Neural crest cell (in vitro differentiated cells): Measurements from ENCODE around the gene CTDSPL. TPM values are rescaled to one million over a fixed set of nuclear protein-coding genes. Genes with fewer than 3 reads are reported as not detected.

ENCODE experiments used
- DNase-seq: peaks from one replicate; pipeline ENCODE4 v3.0.0; 2021; ENCODE audit warnings: low read depth, mixed read lengths, low spot score
- H3K27ac Mint-ChIP-seq: one replicate; pipeline ENCODE4 v1.8.0; 2021; ENCODE audit warnings: mild to moderate bottlenecking, mixed read lengths; ENCODE audit not compliant: unreplicated experiment
- H3K27me3 Mint-ChIP-seq: 2 replicates; pipeline ENCODE4 v1.8.0; 2021; ENCODE audit warnings: low read depth, mild to moderate bottlenecking, mixed read lengths
- H3K36me3 Mint-ChIP-seq: 2 replicates; pipeline ENCODE4 v1.8.0; 2021; ENCODE audit warnings: low read depth, mild to moderate bottlenecking, mixed read lengths
- H3K4me1 Mint-ChIP-seq: 2 replicates; pipeline ENCODE4 v1.8.0; 2021; ENCODE audit warnings: mixed read lengths
- H3K4me3 Mint-ChIP-seq: one replicate; pipeline ENCODE4 v1.8.0; 2021; ENCODE audit warnings: mild to moderate bottlenecking, mixed read lengths
- H3K9me3 Mint-ChIP-seq: 2 replicates; pipeline ENCODE4 v1.8.0; 2021; ENCODE audit warnings: mixed read lengths
- total RNA-seq: library from RNA; stranded (reverse); gene quantifications from 2 replicates; pipeline ENCODE4 v1.2.1, GENCODE V29; 2021
- TF ChIP-seq, protein P1 (sequence below): fragments of 200-600 bp; sonication (generic); conservative IDR thresholded peaks from 2 replicates; pipeline ENCODE4 v1.5.0; 2021; ENCODE audit warnings: antibody characterized with exemption, mild to moderate bottlenecking

The CTDSPL gene
- total RNA-seq, 1 donor from 2014 or later = 42.2 TPM

DNA sequence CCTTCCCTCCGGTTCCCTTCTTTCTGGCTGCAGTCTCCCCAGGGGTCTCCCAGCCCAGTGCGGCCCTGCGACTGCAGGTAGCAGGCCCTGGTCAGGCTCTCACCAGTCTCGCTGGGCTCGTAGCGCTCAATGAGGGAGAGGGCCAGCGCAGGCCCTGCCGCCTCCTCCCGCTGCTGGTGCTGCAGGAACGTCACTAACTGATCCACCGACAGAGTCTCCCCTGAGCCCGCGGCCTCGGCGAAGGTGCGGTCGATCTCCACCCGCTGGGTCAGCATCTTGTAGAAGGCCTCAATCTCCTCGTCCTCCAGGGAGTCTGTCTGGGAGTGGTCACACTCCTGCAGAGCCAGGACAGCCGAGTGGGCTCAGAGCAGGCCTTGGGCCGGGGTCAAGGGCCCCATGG, 149.4 kb downstream of the CTDSPL start:
- no peaks in the 10 kb centered on the region for H3K27me3 Mint-ChIP-seq
- H3K4me1 Mint-ChIP-seq = no peaks in the 10 kb centered on the region
- H3K36me3 Mint-ChIP-seq = peaks cover 23% of the 10 kb centered on the region
- TF ChIP-seq, protein P1, sequence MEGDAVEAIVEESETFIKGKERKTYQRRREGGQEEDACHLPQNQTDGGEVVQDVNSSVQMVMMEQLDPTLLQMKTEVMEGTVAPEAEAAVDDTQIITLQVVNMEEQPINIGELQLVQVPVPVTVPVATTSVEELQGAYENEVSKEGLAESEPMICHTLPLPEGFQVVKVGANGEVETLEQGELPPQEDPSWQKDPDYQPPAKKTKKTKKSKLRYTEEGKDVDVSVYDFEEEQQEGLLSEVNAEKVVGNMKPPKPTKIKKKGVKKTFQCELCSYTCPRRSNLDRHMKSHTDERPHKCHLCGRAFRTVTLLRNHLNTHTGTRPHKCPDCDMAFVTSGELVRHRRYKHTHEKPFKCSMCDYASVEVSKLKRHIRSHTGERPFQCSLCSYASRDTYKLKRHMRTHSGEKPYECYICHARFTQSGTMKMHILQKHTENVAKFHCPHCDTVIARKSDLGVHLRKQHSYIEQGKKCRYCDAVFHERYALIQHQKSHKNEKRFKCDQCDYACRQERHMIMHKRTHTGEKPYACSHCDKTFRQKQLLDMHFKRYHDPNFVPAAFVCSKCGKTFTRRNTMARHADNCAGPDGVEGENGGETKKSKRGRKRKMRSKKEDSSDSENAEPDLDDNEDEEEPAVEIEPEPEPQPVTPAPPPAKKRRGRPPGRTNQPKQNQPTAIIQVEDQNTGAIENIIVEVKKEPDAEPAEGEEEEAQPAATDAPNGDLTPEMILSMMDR = no peak
- H3K27ac Mint-ChIP-seq = no peak overlapping the region
- H3K4me3 Mint-ChIP-seq = no peak overlapping the region
- peaks cover 4% of the 10 kb centered on the region for H3K9me3 Mint-ChIP-seq
- DNase-seq = no peak

DNA sequence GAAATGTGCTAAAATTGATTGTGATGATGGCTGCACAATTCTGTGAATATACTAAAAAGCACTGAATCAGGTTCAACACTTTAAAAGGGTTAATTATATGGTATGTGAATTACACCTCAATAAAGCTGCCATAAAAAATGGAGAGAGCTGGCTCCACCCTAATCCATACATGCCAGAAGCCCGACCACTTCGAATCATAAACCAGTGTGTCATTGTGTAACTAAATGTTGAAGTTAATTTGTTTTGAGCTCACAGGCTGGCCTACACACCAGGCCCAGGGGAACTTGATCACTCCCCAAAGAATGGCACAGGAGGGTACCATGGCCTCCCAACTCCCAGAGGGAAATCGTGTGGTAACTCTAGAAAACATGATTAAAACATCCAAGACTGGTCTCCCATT, 153.8 kb downstream of the CTDSPL start:
- TF ChIP-seq, protein P1 = no peak
- H3K4me3 Mint-ChIP-seq = no peak overlapping the region
- no peak overlapping the region for H3K27ac Mint-ChIP-seq
- peaks cover 4% of the 10 kb centered on the region for H3K9me3 Mint-ChIP-seq
- DNase-seq = no peak
- peaks cover 30% of the 10 kb centered on the region for H3K36me3 Mint-ChIP-seq
- no peaks in the 10 kb centered on the region for H3K27me3 Mint-ChIP-seq
- no peaks in the 10 kb centered on the region for H3K4me1 Mint-ChIP-seq

GRCh38 chr3:38015984-38016383, 154.3 kb downstream of the CTDSPL start:
- Mint-ChIP-seq H3K9me3 (peaks cover 4% of the 10 kb centered on the region), H3K27me3 (no peaks in the 10 kb centered on the region), H3K27ac (no peak overlapping the region), H3K36me3 (peaks cover 30% of the 10 kb centered on the region), H3K4me3 (no peak overlapping the region), H3K4me1 (no peaks in the 10 kb centered on the region)
- TF ChIP-seq, protein P1 = no peak
- no peak for DNase-seq

DNA sequence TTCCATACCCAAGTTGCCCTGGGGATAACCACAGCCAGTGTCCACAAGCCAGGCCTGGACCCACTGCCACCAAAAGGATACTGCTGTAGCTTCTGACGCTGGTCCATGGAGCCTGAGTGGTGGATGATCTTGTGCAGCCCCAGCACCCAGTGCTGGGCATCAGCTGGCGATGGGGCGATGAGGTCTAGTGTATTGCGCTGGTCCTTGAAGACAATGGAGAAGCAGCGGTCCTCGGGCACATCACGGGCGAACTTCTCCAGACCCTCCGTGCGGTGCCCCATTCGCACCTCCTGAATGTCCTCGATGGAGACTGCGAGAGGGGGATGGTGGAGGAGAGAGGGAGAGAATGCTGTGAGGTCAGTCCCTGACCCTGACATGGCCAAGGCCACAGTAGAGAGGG, 154.7 kb downstream of the CTDSPL start:
- H3K27me3 Mint-ChIP-seq = no peaks in the 10 kb centered on the region
- no peaks in the 10 kb centered on the region for H3K4me1 Mint-ChIP-seq
- H3K4me3 Mint-ChIP-seq = no peak overlapping the region
- peaks cover 30% of the 10 kb centered on the region for H3K36me3 Mint-ChIP-seq
- TF ChIP-seq, protein P1 = no peak
- no peak for DNase-seq
- peaks cover 4% of the 10 kb centered on the region for H3K9me3 Mint-ChIP-seq
- H3K27ac Mint-ChIP-seq = no peak overlapping the region

DNA sequence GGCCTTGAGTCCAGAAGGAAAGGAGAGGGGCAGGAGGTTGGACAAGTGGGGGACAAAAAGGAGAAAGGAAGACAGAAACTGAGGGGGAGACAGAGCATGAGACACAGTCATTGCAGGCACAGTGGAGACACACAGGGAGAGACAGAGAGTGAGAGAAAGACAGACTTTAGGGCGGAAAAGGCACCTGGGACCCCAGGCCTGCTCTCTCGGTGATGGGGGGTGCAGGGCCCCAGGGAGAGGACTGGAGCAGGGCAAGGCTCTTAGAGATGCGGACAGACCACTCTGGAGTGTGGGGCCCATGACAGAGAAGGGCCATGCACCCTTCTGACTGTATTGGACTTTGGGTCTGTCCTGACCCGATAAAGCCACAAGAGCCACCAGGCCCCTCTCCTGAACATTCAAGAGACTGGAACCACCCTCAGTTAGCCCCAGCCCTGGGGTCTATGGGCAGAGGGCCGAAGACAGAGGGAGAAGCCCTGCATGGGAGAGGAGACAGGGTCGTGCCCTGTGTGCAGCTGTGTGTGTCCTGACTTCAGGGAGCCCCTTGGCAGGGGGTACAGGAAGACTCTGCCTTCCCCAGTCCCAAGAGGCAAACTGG, 155.3 kb downstream of the CTDSPL start:
- TF ChIP-seq, protein P1 = no peak
- H3K9me3 Mint-ChIP-seq = peaks cover 4% of the 10 kb centered on the region
- peaks cover 30% of the 10 kb centered on the region for H3K36me3 Mint-ChIP-seq
- no peaks in the 10 kb centered on the region for H3K4me1 Mint-ChIP-seq
- no peaks in the 10 kb centered on the region for H3K27me3 Mint-ChIP-seq
- H3K4me3 Mint-ChIP-seq = no peak overlapping the region
- no peak overlapping the region for H3K27ac Mint-ChIP-seq
- DNase-seq = no peak
